Neural progenitor cell (in vitro differentiated cells): ENCODE data around the gene CAMK1D. TPM values are rescaled to one million over a fixed set of nuclear protein-coding genes. Genes with fewer than 3 reads are reported as not detected.

ENCODE experiments used
- DNase-seq: peaks from one replicate; pipeline ENCODE4 v3.0.0-alpha.2; 2016; ENCODE audit warnings: low spot score
- H2AFZ ChIP-seq: fragments of 200-600 bp; sonication (generic); replicated peaks from 2 replicates; pipeline ENCODE4 v1.6.1; 2016; ENCODE audit warnings: antibody characterized with exemption
- H3F3A ChIP-seq: fragments of 200-600 bp; sonication (generic); 2 replicates; pipeline ENCODE4 v1.6.1; 2016; ENCODE audit warnings: antibody characterized with exemption, low read depth
- H3K27ac ChIP-seq: fragments of 200-600 bp; sonication (generic); 2 replicates; pipeline ENCODE4 v1.5.1; 2016; ENCODE audit warnings: mild to moderate bottlenecking
- H3K27me3 ChIP-seq: fragments of 200-600 bp; sonication (generic); 2 replicates; pipeline ENCODE4 v1.6.1; 2016; ENCODE audit warnings: mild to moderate bottlenecking, moderate library complexity
- H3K36me3 ChIP-seq: fragments of 200-600 bp; sonication (generic); 2 replicates; pipeline ENCODE4 v1.5.1; 2016
- H3K4me1 ChIP-seq: fragments of 200-600 bp; sonication (generic); 2 replicates; pipeline ENCODE4 v1.6.1; 2016; ENCODE audit warnings: mixed run types
- H3K4me2 ChIP-seq: fragments of 200-600 bp; sonication (generic); 2 replicates; pipeline ENCODE4 v1.6.1; 2016
- H3K4me3 ChIP-seq: fragments of 200-600 bp; sonication (generic); 2 replicates; pipeline ENCODE4 v1.5.1; 2016
- H3K79me2 ChIP-seq: fragments of 200-600 bp; sonication (generic); 2 replicates; pipeline ENCODE4 v1.6.1; 2016; ENCODE audit warnings: low read depth
- H3K9ac ChIP-seq: fragments of 200-600 bp; sonication (generic); 2 replicates; pipeline ENCODE4 v1.6.1; 2016
- H3K9me3 ChIP-seq: fragments of 200-600 bp; sonication (generic); 2 replicates; pipeline ENCODE4 v1.5.1; 2016; ENCODE audit warnings: low read depth
- H4K20me1 ChIP-seq: fragments of 200-600 bp; sonication (generic); 2 replicates; pipeline ENCODE4 v1.6.1; 2016; ENCODE audit warnings: low read depth
- H3K27ac Mint-ChIP-seq: 3 replicates; pipeline ENCODE4 v1.8.0; 2021; ENCODE audit warnings: mixed read lengths
- H3K27me3 Mint-ChIP-seq: 2 replicates; pipeline ENCODE4 v1.8.0; 2022; ENCODE audit warnings: low read depth, mild to moderate bottlenecking, inconsistent platforms, moderate library complexity, mixed read lengths; ENCODE audit not compliant: insufficient read depth
- H3K36me3 Mint-ChIP-seq: 3 replicates; pipeline ENCODE4 v1.8.0; 2021; ENCODE audit warnings: mixed read lengths
- H3K4me1 Mint-ChIP-seq: 3 replicates; pipeline ENCODE4 v1.8.0; 2021; ENCODE audit warnings: mixed read lengths
- H3K4me3 Mint-ChIP-seq: 3 replicates; pipeline ENCODE4 v1.8.0; 2021; ENCODE audit warnings: mild to moderate bottlenecking, moderate library complexity, mixed read lengths
- H3K9me3 Mint-ChIP-seq: 3 replicates; pipeline ENCODE4 v1.8.0; 2020; ENCODE audit warnings: mixed read lengths
- CTCF ChIP-seq: fragments of 200-600 bp; sonication (generic); IDR thresholded peaks from 2 replicates; pipeline ENCODE4 v1.5.1; 2017; ENCODE audit warnings: antibody characterized with exemption, mild to moderate bottlenecking
- EZH2 ChIP-seq: fragments of 200-600 bp; sonication (generic); IDR thresholded peaks from 2 replicates; pipeline ENCODE4 v1.6.1; 2017; ENCODE audit warnings: antibody characterized with exemption, mild to moderate bottlenecking, moderate library complexity
- EZH2phosphoT487 ChIP-seq: fragments of 200-600 bp; sonication (generic); IDR thresholded peaks from 2 replicates; pipeline ENCODE4 v1.6.1; 2017; ENCODE audit warnings: antibody characterized with exemption
- total RNA-seq: library from RNA; depleted of rRNA; stranded (reverse); fragments of >200 nt; gene quantifications from 2 replicates; pipeline ENCODE4 v1.2.3, GENCODE V29; 2015; ENCODE audit warnings: low replicate concordance

CAMK1D gene
- total RNA-seq, 1 donor from 2014 or later: 7.6 TPM

GRCh38 chr10:12377658-12378290 lies 28.4 kb downstream of the CAMK1D start:
- Histone ChIP-seq H2AFZ (no peak overlapping the region), H3K79me2 (no peaks in the 10 kb centered on the region), H3K9ac (no peak overlapping the region), H3K4me3 (no peak overlapping the region), H3K27me3 (no peaks in the 10 kb centered on the region), H3K36me3 (no peaks in the 10 kb centered on the region), H4K20me1 (no peaks in the 10 kb centered on the region), H3F3A (no peaks in the 10 kb centered on the region), H3K27ac (no peak overlapping the region), H3K4me2 (no peak overlapping the region), H3K9me3 (no peaks in the 10 kb centered on the region), H3K4me1 (no peaks in the 10 kb centered on the region)
- H3K27ac Mint-ChIP-seq: no peak overlapping the region
- H3K9me3 Mint-ChIP-seq: no peaks in the 10 kb centered on the region
- TF ChIP-seq EZH2phosphoT487 (no peak), EZH2 (no peak), CTCF (no peak)
- no peaks in the 10 kb centered on the region for H3K27me3 Mint-ChIP-seq
- no peak overlapping the region for H3K4me3 Mint-ChIP-seq
- peaks cover 8% of the 10 kb centered on the region for H3K4me1 Mint-ChIP-seq
- no peak for DNase-seq
- no peaks in the 10 kb centered on the region for H3K36me3 Mint-ChIP-seq

GRCh38 chr10:12380999-12381398 lies 31.7 kb downstream of the CAMK1D start:
- no peak for TF ChIP-seq EZH2
- TF ChIP-seq EZH2phosphoT487: no peak
- TF ChIP-seq CTCF: no peak
- H3K9ac ChIP-seq: no peak overlapping the region

GRCh38 chr10:12381536-12382156 lies 32.3 kb downstream of the CAMK1D start:
- TF ChIP-seq CTCF (no peak), EZH2phosphoT487 (no peak)
- Mint-ChIP-seq H3K4me3 (no peak overlapping the region), H3K9me3 (peaks cover 2% of the 10 kb centered on the region), H3K27me3 (no peaks in the 10 kb centered on the region), H3K27ac (no peak overlapping the region), H3K4me1 (peaks cover 8% of the 10 kb centered on the region), H3K36me3 (peaks cover 4% of the 10 kb centered on the region)
- DNase-seq: no peak
- H3K27me3 ChIP-seq: no peaks in the 10 kb centered on the region
- no peaks in the 10 kb centered on the region for H3K4me1 ChIP-seq
- no peak overlapping the region for H3K9ac ChIP-seq
- no peaks in the 10 kb centered on the region for H3K9me3 ChIP-seq
- H2AFZ ChIP-seq: no peak overlapping the region
- H3K27ac ChIP-seq: no peak overlapping the region
- H3F3A ChIP-seq: no peaks in the 10 kb centered on the region
- H4K20me1 ChIP-seq: no peaks in the 10 kb centered on the region
- no peaks in the 10 kb centered on the region for H3K79me2 ChIP-seq
- no peak overlapping the region for H3K4me2 ChIP-seq
- H3K4me3 ChIP-seq: no peak overlapping the region
- H3K36me3 ChIP-seq: no peaks in the 10 kb centered on the region

More at GRCh38 chr10:12380999-12381398, 31.7 kb downstream of the CAMK1D start:
- no peaks in the 10 kb centered on the region for H3K79me2 ChIP-seq
- Mint-ChIP-seq H3K27me3 (no peaks in the 10 kb centered on the region), H3K27ac (peak overlapping the region; percentile 33), H3K4me1 (peaks cover 8% of the 10 kb centered on the region), H3K4me3 (no peak overlapping the region), H3K9me3 (peaks cover 2% of the 10 kb centered on the region), H3K36me3 (peaks cover 4% of the 10 kb centered on the region)
- no peak overlapping the region for H3K4me3 ChIP-seq
- no peaks in the 10 kb centered on the region for H3K9me3 ChIP-seq
- H4K20me1 ChIP-seq: no peaks in the 10 kb centered on the region
- no peaks in the 10 kb centered on the region for H3K4me1 ChIP-seq
- no peak overlapping the region for H2AFZ ChIP-seq
- DNase-seq: no peak
- H3K4me2 ChIP-seq: no peak overlapping the region
- H3K36me3 ChIP-seq: no peaks in the 10 kb centered on the region
- no peaks in the 10 kb centered on the region for H3F3A ChIP-seq
- H3K27ac ChIP-seq: no peak overlapping the region
- no peaks in the 10 kb centered on the region for H3K27me3 ChIP-seq
